GM19463 (cell line): ENCODE data around the gene SMCO2.
A peak's percentile ranks its signal among the peaks of the same experiment; 100 is the strongest.

ENCODE experiments used
- ATAC-seq: cut with Tn5 transposase; IDR thresholded peaks from one replicate; pipeline ENCODE4 v1.9.1; 2021; ENCODE audit warnings: mild to moderate bottlenecking, moderate library complexity; ENCODE audit not compliant: unreplicated experiment

Gene SMCO2

DNA sequence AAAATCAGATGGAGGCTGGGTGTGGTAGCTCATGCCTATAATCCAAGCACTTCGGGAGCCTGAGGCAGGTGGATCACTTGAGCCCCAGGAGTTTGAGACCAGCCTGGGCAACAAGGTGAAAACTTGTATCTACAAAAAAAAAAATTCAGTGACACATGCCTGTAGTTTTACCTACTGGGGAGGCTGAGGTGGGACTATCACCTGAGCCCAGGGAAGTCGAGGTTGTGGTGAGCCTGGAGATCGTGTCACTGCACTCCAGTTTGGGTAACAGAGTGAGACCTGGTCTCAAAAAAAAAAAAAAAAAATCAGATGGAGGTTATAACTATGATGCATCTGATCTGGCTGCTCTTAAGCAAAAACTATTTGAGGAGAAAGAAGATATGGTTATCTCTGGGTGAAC is 50.9 kb downstream of the SMCO2 start:
- no peak for ATAC-seq

DNA sequence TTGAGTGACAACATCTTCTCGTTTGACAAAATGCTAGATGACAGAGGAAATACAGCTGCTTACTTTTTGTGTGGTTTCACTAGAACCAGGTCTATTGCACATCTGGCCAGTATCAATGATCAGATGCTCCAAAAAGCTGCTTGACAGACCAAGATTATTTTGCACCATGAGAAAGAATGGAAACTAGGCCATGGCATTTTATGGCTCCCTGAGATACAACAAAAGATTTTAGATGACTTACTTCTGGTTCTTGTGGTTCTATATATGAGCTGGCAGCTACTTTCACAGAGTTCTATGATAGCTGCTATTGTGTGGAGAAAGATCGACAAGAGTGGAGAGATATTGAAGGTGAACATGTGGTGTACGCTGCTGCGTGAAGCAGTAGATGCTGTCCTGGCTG is 51.6 kb downstream of the SMCO2 start:
- ATAC-seq: peak; percentile 68

DNA sequence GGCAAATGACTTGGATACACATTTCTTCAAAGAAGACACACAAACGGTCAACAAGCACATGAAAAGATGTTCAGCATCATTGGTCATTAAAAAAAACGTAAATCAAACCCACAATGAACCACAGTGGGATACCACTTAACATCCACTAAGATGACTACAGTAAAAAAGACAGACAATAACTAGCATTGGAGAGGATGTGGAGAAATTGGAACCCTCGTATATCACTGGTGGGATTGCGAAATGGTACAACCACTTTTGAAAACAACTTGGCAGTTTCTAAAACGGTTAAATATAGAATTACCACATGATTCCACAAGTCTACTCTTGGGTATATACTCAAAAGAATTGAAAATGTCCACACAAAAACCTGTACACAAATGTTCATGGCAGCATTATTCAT is 52.2 kb downstream of the SMCO2 start:
- no peak for ATAC-seq

DNA sequence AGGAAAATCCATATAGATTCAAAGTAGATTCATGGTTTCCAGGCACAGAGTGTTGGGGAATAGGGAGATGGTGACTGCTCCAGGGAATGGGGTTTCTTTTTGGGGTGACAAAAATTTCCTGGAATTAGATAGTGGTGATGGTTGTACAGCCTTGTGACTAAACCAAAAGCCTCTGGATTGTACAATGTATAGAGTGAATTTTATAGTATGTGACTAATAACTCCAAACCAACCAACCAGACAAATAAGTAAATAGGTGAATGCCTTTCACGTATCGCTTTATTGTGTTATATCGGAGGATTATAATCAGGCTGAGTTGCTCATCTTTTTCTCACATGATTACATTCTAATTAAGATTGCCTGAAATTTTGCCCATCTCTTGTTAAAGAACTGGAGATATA is 52.8 kb downstream of the SMCO2 start:
- no peak for ATAC-seq

DNA sequence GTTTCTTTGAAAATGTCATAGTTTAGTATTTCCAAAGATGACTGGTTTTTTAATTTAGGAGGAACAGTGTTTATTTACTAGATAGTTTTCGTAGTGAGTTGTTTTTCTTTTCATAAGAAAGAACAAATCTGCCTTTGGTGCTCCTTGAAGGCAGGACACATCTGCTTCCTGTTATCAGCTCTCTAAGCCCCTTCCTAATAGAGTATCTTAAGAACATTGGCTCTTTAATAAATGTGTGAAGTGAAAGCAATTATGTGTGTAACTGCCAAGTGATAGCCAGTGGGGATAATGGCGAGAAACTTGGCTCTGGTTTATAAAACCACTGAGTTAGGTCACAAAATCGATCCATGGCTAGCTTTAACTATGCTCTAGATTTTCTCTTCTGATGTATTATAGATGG is 54.0 kb downstream of the SMCO2 start:
- no peak for ATAC-seq

DNA sequence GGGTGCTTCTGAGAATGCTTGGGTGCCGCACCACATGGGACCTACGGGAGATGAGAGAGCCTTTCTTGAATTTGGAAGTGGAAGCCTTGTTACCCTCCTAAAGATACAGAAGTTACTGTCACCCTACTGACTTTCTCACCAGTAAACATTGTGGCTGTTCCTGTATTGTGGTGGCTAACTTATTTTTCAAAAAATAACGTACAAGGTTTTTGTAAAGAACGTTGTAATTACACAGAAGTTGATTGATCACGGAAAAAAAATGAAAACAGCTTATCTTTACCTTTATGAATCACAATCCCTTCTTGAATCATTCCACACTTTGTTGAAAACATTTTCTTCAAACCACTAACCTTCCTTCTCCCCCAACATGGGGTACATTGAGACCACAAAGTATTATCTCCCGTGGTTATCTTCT is 55.5 kb downstream of the SMCO2 start:
- no peak for ATAC-seq

DNA sequence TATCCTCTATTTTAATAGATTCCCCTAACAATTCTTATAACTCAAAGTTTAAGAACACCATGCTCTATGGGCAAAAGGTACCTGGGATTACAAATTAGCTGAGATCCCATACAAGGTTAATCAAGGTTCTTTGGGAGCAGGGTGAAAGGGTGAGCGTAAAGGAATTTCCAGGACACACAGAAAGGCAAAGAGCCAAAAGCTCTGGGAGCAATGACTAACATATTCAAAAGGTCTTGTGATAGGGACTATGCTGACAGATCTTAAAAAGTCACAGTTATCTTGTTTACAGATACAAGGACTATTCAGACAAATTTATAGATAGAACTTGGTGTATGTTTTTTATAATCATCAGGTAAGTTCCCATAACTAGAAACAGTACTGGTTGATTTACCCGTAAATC is 58.0 kb downstream of the SMCO2 start:
- ATAC-seq: no peak

DNA sequence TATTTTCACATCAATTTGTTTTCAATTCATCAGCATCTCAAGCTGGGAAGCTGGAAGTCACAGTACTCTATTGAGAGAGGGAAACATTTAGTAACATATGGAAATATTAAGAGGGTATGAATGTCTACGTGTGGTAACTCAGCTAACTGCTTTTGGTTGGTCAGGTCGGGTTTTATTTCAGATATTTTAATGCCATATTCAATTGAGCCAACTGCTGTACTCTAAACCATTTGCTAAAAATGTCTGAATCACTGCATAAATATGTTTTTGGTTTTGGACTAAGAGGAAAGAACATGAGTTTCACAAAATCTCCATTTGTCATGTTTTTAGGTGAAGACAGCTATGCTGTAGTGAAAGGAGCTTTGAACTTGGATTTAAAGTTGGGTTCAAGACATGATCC is 58.6 kb downstream of the SMCO2 start:
- ATAC-seq: no peak

DNA sequence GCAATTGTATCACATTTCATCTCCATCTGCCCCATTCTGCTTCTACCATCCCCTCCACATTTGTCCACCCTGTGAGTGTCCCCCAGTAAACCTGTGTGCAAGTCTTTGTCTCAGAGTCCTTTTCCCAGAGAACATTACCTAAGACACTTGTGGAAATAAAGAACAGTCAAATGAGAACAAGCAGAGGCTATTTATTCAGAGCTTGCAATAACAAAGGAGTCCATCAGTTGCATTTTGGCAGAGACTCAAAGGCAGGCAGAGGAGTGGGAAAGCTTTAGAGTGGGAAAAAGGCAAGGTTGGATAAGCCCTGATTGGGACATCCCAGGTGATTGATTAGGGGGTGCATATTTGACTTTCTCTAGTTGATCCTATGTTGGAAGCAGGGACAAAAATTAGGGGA is 59.2 kb downstream of the SMCO2 start:
- ATAC-seq: no peak

DNA sequence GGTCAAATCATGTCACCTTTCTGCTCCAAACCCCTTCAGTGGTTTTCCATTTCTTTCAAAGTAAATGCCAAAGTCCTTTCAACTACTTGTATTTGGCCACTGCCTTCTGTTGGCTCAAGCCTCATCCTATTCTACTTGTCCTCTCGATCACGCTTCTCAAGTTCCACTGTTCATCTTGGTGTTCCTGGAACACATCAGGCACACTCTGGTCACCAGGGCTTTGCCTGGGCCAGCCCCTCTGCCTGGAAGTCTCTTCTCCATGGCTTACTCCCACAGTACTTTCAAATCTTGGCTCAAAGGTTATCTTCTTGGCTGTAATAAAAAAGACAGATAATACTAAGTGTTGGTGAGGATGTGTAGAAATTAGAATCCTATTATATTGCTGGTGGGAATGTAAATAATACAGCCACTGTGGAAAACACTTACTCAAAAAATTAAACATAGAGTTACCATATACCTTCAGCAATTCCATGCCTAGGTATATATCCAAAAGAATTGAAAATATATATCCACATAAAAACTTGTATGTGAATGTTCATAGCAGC is 60.2 kb downstream of the SMCO2 start:
- ATAC-seq: no peak

DNA sequence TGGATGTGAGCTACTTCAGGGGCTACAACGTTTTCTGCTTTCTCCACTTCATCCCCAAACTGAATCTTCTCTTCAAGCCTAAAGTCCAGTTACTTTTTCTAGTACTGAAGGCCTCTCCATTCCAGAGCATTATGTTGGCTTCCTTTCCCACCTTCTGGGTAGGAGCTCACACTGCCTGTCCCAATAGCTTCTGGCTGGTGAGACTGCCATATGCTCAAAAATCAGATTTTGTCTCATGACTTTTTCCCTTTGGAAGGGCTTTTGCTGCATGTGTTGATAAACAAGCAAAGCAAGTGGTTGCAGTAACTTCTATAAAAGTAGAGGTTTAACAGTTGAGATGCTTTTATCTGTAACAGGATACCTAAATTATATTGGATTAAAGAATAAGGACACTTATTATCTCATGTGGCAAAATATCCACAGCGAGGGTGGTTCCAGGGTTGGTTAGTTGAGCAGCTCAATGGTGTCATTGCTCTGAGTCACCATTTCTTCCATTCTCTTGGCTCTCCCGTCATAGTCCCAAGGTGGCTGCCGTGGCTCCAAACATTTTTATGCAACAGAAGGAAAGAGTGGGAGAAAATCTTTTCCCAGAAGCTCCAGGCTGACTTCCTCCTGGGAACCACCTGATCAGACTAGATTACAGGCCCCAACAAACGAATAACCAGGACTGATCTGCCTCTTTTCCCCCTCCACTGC is 62.3 kb downstream of the SMCO2 start:
- no peak for ATAC-seq

DNA sequence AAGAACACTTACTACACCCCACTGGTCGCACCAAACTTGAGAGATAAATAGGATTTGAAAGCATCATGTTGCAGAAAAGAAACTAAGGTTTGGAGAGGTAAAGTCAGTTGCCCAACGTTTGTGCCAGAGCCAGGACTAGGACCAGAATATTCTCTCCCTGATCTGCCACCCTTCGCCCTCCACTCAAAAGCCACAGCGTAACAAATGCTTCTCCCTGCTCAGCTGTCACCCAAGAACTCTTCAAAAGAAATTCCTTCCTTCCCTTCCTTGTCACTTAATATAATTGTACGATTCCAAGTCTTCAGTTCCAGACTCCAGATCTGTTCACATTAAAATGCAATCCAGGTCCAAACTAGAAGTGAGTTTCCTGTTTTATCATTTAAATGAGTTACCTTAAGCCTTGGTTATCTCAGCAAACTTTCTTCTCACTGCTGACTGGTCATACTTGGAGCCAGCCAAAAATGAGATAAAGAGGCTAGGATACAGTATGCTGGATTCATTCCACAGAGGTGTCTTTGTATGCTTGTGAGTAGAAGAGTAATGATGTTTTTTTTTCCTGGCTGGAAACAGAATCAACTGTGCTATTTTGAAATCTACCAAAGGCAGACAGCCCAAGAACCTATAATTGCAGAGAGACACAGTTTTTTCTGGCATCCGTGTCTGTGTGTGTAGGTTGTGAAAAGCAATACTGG is 64.6 kb downstream of the SMCO2 start:
- ATAC-seq: no peak

DNA sequence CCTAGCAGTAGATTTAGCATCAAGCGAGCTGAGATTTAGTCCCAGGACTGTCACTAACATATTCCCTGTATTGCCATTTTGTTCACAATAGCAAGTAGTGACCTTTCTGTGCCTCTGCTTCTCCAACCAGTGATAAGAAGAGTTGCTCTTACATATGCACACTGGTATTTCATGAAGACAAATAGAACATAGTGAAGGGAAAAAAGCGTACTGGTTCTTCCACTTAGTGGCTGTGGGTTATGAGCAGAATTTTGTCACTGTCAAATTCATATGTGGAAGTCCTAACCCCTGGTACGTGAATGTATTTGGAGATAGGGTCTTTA is 65.1 kb downstream of the SMCO2 start:
- no peak for ATAC-seq

DNA sequence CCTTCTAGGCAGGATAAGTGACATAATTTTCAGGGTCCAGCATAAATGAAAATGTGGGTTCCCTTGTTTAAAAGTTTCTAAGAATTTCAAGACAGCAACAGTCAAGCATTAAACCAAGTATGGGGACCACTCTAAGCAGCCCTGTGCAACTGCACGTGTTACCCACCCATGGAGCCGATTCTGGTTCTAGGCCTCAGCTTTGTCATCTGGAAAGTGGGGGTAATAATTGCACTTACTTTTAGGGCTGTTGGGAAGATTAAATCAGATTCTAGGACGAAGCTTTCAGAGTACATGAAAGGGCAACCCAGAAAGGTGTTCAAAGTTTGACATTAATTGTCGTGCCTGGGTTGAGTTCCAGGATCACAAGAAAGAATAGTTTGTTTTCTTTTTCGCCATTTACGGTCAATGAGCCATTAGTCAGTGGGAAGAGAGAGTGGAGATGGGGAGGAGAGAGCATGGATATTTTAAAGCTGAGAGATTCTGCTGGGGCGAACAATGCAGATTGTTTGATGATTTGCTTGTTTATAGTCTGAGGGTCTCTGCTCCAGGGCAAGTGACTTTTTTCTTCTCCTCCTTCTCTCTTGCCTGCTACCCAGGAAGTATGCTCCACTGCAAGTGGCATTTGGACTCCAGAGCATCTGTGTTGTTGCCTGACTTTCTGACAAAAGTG is 66.8 kb downstream of the SMCO2 start:
- no peak for ATAC-seq

DNA sequence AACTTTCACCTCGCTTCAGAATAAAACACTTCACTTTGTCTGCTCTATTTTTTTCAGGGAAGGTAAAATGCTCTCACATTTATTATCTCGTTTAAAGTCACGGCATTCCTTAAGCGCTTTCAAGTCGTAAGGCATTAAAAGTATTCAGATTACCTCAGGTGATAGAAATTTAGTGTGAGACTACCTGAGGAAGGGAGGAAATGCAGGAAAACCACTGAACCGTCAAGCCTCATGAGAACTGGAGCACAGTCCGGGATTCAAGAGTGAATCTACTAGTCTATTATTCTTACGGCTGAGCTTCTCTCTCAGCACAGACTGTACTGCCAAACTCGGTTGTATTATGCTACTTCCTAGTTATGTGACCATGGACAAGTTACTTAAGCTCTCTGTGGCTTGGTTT is 69.1 kb downstream of the SMCO2 start:
- no peak for ATAC-seq

DNA sequence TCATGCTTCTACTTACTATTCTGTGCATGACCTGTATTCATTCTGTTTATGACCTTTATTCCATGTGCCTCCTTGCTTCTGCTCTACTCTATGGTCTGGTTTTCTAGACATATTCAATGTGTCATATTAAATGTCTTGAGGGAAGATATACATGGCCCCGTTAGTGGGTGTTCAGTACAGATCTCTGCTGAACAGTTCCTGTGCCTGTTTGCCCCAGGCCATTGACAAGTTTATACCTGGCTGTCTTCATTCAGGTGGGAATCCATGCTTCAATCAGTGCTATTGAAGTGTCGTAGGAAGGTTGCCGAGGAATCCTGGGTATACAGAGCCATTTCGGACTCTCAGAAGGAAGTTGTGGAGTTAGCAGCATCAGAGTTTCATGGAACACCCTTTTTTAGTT is 70.1 kb downstream of the SMCO2 start:
- ATAC-seq: no peak

DNA sequence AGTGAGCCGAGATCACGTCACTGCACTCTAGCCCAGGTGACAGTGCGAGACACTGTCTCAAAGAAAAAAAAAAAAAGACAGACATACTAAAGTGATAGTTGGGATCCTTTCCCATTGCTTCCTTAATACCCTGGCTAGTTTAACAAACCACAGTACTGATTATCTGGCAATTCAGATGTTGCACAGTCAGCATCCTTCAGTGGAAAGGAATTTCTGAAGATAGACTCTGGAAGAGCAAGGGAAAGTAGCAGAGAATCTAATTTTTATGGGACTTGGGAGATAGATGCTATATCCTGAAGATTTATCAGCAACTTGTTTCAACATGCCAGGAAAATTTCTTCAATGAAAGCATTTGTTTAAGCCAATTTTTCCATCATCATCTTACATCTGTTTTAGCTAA is 71.0 kb downstream of the SMCO2 start:
- ATAC-seq: no peak

DNA sequence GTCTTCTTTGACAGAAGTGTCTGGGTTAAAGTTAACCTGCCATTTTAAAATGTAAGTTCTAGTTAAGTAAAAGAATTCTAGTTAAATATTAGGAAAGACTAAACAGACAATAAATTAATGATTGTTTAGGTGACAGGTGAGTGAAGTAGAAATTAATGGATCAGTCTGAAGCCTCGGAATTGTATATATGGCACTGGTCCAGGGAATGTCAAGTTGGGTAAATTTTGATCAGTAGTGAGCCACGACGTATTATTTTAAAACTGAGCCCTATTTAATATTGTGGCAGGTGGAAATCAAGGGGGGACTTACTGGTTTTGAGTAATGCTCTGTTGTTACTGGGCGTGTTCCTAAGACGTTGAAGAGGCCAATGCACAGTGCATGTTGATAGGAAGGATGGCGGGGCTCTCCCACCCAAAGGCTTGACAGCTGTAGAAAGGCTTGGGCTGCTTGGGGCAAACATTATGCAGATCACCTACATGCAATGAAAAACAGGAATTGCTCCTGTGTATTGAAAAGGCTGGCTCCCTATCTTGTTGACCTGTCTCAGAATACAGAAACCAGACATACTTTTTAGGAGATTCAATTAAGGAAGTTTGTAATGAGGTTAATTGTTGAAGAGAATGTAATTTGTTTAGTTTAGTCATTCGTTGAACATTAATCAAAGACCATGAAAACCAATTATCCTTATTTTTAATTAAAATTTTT is 71.6 kb downstream of the SMCO2 start:
- ATAC-seq: no peak

DNA sequence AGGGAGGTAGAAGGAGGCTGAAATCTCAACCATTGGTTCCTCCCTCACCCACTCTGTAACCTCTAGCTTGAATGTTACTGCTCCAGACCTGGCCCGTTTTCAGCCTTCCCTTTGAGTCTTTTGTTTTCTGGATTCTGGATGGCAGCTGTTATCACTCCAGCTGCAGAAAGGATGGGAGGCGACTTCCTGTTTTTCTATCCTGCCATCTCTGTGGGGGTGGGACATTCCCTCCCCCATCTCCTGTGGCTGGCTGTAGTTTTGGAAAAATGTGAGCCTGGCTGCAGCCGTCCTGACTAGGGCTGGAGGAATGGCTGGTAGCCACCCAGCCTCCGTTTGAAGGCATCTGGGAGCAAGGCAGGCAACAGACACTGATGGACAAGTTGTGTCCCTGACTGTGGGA is 74.5 kb downstream of the SMCO2 start:
- ATAC-seq: no peak

DNA sequence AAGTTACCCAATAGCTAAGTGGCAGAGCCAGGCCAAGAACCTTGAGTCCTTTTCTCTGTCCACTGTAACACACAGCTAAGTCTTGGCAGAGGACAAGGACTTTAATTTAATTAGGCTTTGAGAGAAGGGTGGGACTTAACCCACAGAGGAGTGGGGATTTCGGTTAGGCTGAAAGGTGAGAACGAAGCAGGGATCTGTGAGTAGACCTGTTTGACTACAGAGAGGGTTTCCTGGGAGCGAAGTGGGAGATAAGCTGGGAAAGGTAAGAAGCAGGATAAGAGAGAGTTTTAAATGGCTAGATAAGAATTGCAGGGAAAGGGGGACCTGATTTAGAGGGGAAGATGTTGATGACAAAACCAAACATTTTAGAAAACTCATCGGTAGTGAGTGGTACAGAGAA is 75.4 kb downstream of the SMCO2 start:
- ATAC-seq: no peak

DNA sequence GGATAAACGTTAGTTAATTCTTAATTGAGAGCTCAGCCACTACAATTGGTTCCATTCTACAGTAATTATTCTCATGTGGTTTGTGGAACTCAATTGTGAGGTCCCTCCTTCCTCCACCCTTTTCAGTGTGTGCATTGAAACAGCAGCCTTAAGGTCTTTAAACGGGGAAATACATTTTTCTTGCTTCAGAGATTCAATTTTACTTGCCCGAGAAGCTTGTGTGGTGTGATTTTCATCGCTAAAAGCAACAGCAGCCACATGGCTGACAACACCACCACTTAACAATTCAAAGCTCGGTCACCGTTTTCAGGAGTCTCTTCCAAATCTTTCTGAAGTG is 76.7 kb downstream of the SMCO2 start:
- ATAC-seq: peak; percentile 1
